ENCODE data around the gene BDNF.

GRCh38 chr11:27612932-27613880 is 87.0 kb downstream of the BDNF start:
- TF ChIP-seq SIN3A (IDR thresholded peaks at IDR 0.05; ENCODE audit: borderline replicate concordance, insufficient read depth, low read length) (no peak), POLR2AphosphoS5 (IDR thresholded peaks at IDR 0.05; ENCODE audit: low read depth, low read length) (no peak)
